ENCODE measurements around the gene MEF2A. TPM values are rescaled to one million over a fixed set of nuclear protein-coding genes. Genes with fewer than 3 reads are reported as not detected.

Gene MEF2A
- total RNA-seq, 1 experiment from 2014 or later = 30.7 TPM

DNA sequence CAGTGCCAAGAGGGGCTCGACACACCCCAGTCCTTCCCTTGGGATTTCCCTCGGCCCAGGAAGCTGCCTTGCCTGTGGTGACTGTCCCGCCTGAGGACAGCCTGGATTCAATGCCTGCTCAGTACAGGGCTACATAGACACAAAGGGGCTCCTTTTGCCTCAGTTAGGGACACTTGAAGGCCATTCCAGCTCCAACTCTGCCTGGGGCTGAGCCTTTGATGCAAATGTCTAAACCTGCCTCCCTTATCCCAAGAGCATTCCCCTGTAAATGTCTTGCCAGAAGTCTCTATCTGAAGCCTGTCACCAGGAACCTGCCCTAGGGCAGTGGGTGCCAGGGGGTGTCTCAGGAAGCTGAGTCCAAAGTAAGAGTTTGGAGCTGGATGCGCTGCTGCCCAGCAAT, 186.8 kb downstream of the MEF2A start:
- POLR2A ChIA-PET = no interaction called here
- Mint-ChIP-seq H3K9me3 (no peaks in the 10 kb centered on the region), H3K36me3 (no peaks in the 10 kb centered on the region), H3K27me3 (ENCODE audit: low read depth) (peaks cover 22% of the 10 kb centered on the region), H3K4me1 (peaks cover 10% of the 10 kb centered on the region), H3K4me3 (no peak overlapping the region), H3K27ac (no peak overlapping the region)
- TF ChIP-seq, protein P1, sequence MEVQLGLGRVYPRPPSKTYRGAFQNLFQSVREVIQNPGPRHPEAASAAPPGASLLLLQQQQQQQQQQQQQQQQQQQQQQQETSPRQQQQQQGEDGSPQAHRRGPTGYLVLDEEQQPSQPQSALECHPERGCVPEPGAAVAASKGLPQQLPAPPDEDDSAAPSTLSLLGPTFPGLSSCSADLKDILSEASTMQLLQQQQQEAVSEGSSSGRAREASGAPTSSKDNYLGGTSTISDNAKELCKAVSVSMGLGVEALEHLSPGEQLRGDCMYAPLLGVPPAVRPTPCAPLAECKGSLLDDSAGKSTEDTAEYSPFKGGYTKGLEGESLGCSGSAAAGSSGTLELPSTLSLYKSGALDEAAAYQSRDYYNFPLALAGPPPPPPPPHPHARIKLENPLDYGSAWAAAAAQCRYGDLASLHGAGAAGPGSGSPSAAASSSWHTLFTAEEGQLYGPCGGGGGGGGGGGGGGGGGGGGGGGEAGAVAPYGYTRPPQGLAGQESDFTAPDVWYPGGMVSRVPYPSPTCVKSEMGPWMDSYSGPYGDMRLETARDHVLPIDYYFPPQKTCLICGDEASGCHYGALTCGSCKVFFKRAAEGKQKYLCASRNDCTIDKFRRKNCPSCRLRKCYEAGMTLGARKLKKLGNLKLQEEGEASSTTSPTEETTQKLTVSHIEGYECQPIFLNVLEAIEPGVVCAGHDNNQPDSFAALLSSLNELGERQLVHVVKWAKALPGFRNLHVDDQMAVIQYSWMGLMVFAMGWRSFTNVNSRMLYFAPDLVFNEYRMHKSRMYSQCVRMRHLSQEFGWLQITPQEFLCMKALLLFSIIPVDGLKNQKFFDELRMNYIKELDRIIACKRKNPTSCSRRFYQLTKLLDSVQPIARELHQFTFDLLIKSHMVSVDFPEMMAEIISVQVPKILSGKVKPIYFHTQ (CRISPR knock-in tag; IDR thresholded peaks at IDR 0.05) = no peak
- no peak for TF ChIP-seq GABPB1 (CRISPR knock-in tag; IDR thresholded peaks at IDR 0.05)
- no peak for TF ChIP-seq JUN (CRISPR knock-in tag; IDR thresholded peaks at IDR 0.05)
- TF ChIP-seq SOX15 (CRISPR knock-in tag; IDR thresholded peaks at IDR 0.05) = no peak
- TF ChIP-seq ZNF219 (CRISPR knock-in tag; IDR thresholded peaks at IDR 0.05; ENCODE audit: borderline replicate concordance) = no peak
- TF ChIP-seq NR1H2 (CRISPR knock-in tag; IDR thresholded peaks at IDR 0.05) = no peak
- TF ChIP-seq, protein P2, sequence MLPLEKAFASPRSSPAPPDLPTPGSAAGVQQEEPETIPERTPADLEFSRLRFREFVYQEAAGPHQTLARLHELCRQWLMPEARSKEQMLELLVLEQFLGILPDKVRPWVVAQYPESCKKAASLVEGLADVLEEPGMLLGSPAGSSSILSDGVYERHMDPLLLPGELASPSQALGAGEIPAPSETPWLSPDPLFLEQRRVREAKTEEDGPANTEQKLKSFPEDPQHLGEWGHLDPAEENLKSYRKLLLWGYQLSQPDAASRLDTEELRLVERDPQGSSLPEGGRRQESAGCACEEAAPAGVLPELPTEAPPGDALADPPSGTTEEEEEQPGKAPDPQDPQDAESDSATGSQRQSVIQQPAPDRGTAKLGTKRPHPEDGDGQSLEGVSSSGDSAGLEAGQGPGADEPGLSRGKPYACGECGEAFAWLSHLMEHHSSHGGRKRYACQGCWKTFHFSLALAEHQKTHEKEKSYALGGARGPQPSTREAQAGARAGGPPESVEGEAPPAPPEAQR (CRISPR knock-in tag; IDR thresholded peaks at IDR 0.05) = no peak
- no peak for TF ChIP-seq FOXK1 (CRISPR knock-in tag; IDR thresholded peaks at IDR 0.05)
- TF ChIP-seq, protein P3, sequence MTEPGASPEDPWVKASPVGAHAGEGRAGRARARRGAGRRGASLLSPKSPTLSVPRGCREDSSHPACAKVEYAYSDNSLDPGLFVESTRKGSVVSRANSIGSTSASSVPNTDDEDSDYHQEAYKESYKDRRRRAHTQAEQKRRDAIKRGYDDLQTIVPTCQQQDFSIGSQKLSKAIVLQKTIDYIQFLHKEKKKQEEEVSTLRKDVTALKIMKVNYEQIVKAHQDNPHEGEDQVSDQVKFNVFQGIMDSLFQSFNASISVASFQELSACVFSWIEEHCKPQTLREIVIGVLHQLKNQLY (CRISPR knock-in tag; IDR thresholded peaks at IDR 0.05) = no peak
- no peak for TF ChIP-seq ZNF138 (CRISPR knock-in tag; conservative IDR thresholded peaks at IDR 0.05)
- DNase-seq (ENCODE audit: low spot score) (no peak), ATAC-seq (no peak)
- CTCF ChIA-PET = interaction anchor here (0.9 kb wide), 1 partner anchor 19 kb away, joined by 3 read pairs; the partner anchor contains the start of gene LYSMD4

DNA sequence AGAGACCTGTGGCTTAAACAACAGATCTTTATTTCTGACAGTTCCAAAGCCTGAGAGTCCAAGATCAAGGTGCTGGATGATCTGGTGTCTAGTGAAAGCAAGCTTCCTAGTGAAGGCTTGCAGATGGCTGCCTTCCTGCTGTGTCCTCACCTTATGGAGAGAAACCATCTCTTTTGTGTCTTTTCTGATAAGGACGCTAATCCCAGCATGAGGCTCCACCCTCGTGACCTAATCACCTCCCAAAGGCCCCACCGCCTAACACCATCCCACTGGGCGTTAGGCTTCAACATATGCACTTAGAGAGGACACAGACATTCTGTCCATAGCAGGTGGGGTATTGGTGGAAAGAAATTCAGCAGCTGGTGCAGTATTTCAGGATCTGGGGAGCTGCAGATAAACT, 187.3 kb downstream of the MEF2A start:
- H3K4me3 Mint-ChIP-seq = no peak overlapping the region

More for the DNA sequence above, 187.3 kb downstream of the MEF2A start:
- ChIA-PET CTCF (interaction anchor here (0.9 kb wide), 1 partner anchor 20 kb away, joined by 3 read pairs; the partner anchor contains the start of gene LYSMD4), POLR2A (no interaction called here)
- no peak for DNase-seq (ENCODE audit: low spot score)
- no peak for ATAC-seq
- peaks cover 10% of the 10 kb centered on the region for H3K4me1 Mint-ChIP-seq
- H3K36me3 Mint-ChIP-seq = no peaks in the 10 kb centered on the region
- peaks cover 22% of the 10 kb centered on the region for H3K27me3 Mint-ChIP-seq (ENCODE audit: low read depth)
- no peak overlapping the region for H3K27ac Mint-ChIP-seq
- H3K9me3 Mint-ChIP-seq = no peaks in the 10 kb centered on the region
- TF ChIP-seq, protein P4, sequence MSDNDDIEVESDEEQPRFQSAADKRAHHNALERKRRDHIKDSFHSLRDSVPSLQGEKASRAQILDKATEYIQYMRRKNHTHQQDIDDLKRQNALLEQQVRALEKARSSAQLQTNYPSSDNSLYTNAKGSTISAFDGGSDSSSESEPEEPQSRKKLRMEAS (CRISPR knock-in tag; IDR thresholded peaks at IDR 0.05) = no peak
- TF ChIP-seq FOXJ3 (CRISPR knock-in tag; IDR thresholded peaks at IDR 0.05; ENCODE audit: borderline replicate concordance) (no peak), NR2C2 (CRISPR knock-in tag; IDR thresholded peaks at IDR 0.05) (no peak), SOX15 (CRISPR knock-in tag; IDR thresholded peaks at IDR 0.05) (no peak), ZNF281 (CRISPR knock-in tag; IDR thresholded peaks at IDR 0.05) (no peak)
- TF ChIP-seq, protein P3 (CRISPR knock-in tag; IDR thresholded peaks at IDR 0.05) = no peak
- TF ChIP-seq, protein P1 (CRISPR knock-in tag; IDR thresholded peaks at IDR 0.05) = no peak
